DND-41 (cell line): ENCODE measurements around the gene PIK3R4.

Experiments used
- ATAC-seq: fragments of 200-7000 bp; cut with Tn5 transposase; 3 replicates; pipeline ENCODE4 v1.9.1; 2021; ENCODE audit warnings: low read depth; ENCODE audit not compliant: insufficient read depth
- DNase-seq: peaks from one replicate; pipeline ENCODE4 v3.0.0-alpha.2; 2020
- H2AFZ ChIP-seq: 2 replicates; pipeline ENCODE4 v1.6.0; 2012; ENCODE audit warnings: low read depth, low read length
- H3K27ac ChIP-seq: 2 replicates; pipeline ENCODE4 v1.5.1; 2012; ENCODE audit warnings: low read length, inconsistent platforms
- H3K27me3 ChIP-seq: fragments of 200-600 bp; sonication (generic); 2 replicates; pipeline ENCODE4 v1.6.0; 2012; ENCODE audit warnings: low read length, mild to moderate bottlenecking, inconsistent platforms; ENCODE audit not compliant: insufficient read depth, poor library complexity
- H3K36me3 ChIP-seq: 2 replicates; pipeline ENCODE4 v1.5.1; 2012; ENCODE audit warnings: low read length, inconsistent platforms; ENCODE audit not compliant: insufficient read depth
- H3K4me1 ChIP-seq: 2 replicates; pipeline ENCODE4 v1.5.1; 2012; ENCODE audit warnings: mild to moderate bottlenecking, low read length; ENCODE audit not compliant: insufficient read depth
- H3K4me2 ChIP-seq: 2 replicates; pipeline ENCODE4 v1.6.0; 2012; ENCODE audit warnings: mild to moderate bottlenecking, moderate library complexity, low read length, inconsistent platforms; ENCODE audit not compliant: insufficient read depth
- H3K4me3 ChIP-seq, 2 experiments: fragments of 200-600 bp in 1 of 2; shearing (Covaris generic) in 1 of 2; 2 replicates each; pipeline ENCODE4 v1.5.1; 2012 to 2016; ENCODE audit warnings: inconsistent platforms in 2 of 2, low read length in 2 of 2, mild to moderate bottlenecking in 2 of 2, low read depth in 1 of 2, moderate library complexity in 1 of 2
- H3K79me2 ChIP-seq: 2 replicates; pipeline ENCODE4 v1.6.0; 2012; ENCODE audit warnings: low read length, inconsistent platforms; ENCODE audit not compliant: insufficient read depth
- H3K9ac ChIP-seq: 2 replicates; pipeline ENCODE4 v1.6.0; 2012; ENCODE audit warnings: low read depth, mild to moderate bottlenecking, inconsistent platforms, low read length, moderate library complexity
- H3K9me3 ChIP-seq: 2 replicates; pipeline ENCODE4 v1.5.1; 2012; ENCODE audit warnings: low read length, moderate library complexity, mild to moderate bottlenecking, inconsistent platforms; ENCODE audit not compliant: insufficient read depth, severe bottlenecking
- H4K20me1 ChIP-seq: 2 replicates; pipeline ENCODE4 v1.6.0; 2012; ENCODE audit warnings: low read length; ENCODE audit not compliant: insufficient read depth
- EZH2 ChIP-seq: IDR thresholded peaks from 3 replicates; pipeline ENCODE4 v1.6.1; 2012; ENCODE audit warnings: borderline replicate concordance, low read depth, mild to moderate bottlenecking, moderate library complexity, low read length, inconsistent platforms; ENCODE audit not compliant: severe bottlenecking
- TF ChIP-seq, protein P1 (sequence below): IDR thresholded peaks from 2 replicates; pipeline ENCODE4 v1.5.1; 2012; ENCODE audit warnings: borderline replicate concordance, low read length, moderate library complexity, mild to moderate bottlenecking; ENCODE audit not compliant: poor library complexity, severe bottlenecking; ENCODE audit errors: extremely low read depth

The PIK3R4 gene

DNA sequence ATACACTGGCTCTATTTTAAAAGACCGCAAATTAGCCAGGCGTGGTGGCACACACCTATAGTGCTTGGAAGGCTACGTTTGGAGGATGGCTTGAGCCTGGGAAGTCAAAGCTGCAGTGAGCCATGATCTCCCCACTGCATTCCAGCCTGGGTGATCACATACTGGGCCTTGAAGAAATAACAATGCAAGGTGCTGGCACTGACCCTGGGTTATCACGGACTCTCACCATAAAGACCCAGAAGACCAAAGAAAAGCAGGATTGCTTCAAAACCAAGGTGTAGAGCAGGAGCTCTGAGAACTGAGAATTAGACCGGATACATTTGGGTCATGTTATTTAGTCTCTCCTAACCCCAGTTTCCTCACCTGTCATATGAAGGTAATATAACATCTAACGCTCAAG lies 14.8 kb downstream of the PIK3R4 start:
- Histone ChIP-seq H2AFZ (no peak overlapping the region), H3K79me2 (peaks cover 5% of the 10 kb centered on the region), H3K4me1 (no peaks in the 10 kb centered on the region), H3K27ac (no peak overlapping the region), H3K9me3 (no peaks in the 10 kb centered on the region), H3K27me3 (no peaks in the 10 kb centered on the region), H3K36me3 (peaks cover 56% of the 10 kb centered on the region), H4K20me1 (peaks cover 5% of the 10 kb centered on the region), H3K9ac (no peak overlapping the region), H3K4me3 (no peak overlapping the region), H3K4me2 (no peak overlapping the region)
- ATAC-seq, result no peak
- no peak for DNase-seq
- TF ChIP-seq, protein P1, sequence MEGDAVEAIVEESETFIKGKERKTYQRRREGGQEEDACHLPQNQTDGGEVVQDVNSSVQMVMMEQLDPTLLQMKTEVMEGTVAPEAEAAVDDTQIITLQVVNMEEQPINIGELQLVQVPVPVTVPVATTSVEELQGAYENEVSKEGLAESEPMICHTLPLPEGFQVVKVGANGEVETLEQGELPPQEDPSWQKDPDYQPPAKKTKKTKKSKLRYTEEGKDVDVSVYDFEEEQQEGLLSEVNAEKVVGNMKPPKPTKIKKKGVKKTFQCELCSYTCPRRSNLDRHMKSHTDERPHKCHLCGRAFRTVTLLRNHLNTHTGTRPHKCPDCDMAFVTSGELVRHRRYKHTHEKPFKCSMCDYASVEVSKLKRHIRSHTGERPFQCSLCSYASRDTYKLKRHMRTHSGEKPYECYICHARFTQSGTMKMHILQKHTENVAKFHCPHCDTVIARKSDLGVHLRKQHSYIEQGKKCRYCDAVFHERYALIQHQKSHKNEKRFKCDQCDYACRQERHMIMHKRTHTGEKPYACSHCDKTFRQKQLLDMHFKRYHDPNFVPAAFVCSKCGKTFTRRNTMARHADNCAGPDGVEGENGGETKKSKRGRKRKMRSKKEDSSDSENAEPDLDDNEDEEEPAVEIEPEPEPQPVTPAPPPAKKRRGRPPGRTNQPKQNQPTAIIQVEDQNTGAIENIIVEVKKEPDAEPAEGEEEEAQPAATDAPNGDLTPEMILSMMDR, result no peak
- TF ChIP-seq EZH2, result no peak

DNA sequence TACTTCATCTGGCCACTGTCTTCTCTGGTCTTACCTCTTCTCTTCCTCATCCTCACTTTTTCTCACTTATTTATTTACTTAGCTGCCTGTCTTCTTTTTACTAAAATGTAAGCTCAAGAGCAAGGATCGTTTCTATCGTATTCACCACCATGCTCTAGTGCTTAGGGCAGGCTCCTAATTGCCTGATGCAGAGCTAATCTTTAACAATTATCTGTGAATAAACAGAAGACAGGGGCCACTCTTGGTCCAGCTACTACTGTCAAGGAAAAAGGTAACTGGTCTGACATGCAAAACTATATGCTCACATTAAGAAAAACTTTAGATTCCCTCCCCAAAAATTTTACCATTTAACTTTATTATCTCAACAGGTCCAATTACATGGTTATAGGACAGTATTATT lies 17.5 kb downstream of the PIK3R4 start:
- Histone ChIP-seq H2AFZ (no peak overlapping the region), H3K9ac (no peak overlapping the region), H3K9me3 (no peaks in the 10 kb centered on the region), H3K27me3 (no peaks in the 10 kb centered on the region), H3K27ac (no peak overlapping the region), H3K79me2 (peaks cover 2% of the 10 kb centered on the region; the same call in 1 of the 2 replicates), H3K4me3 (no peak overlapping the region), H3K4me1 (no peaks in the 10 kb centered on the region), H3K4me2 (no peak overlapping the region), H4K20me1 (no peaks in the 10 kb centered on the region), H3K36me3 (peaks cover 37% of the 10 kb centered on the region)
- ATAC-seq (no peak), DNase-seq (no peak)
- no peak for TF ChIP-seq EZH2
- TF ChIP-seq, protein P1, result no peak

DNA sequence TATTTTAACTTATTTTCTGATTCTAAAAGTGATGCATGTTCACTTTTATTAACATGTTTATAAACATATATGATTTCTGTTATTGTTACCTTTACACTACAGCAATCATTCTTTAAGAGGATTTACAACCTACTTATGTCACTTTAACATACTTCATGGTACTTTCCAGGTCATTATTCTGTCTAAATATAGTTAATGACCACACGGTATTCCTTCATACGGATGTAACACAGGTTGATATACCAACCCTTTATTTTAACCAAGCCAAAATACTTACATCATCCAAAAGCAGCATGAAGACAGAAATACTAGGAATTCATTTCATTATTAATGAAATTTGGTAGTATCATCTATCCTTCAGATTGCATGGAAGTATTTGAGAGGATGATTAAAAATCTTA lies 18.6 kb downstream of the PIK3R4 start:
- H3K36me3 ChIP-seq, result peaks cover 32% of the 10 kb centered on the region
- no peak overlapping the region for H3K27ac ChIP-seq
- H3K79me2 ChIP-seq, result no peaks in the 10 kb centered on the region; the same call in 1 of the 2 replicates
- H4K20me1 ChIP-seq, result no peaks in the 10 kb centered on the region
- TF ChIP-seq, protein P1, result no peak
- TF ChIP-seq EZH2, result no peak
- no peak for DNase-seq
- H3K4me3 ChIP-seq, result no peak overlapping the region
- no peaks in the 10 kb centered on the region for H3K27me3 ChIP-seq
- no peaks in the 10 kb centered on the region for H3K9me3 ChIP-seq
- H3K4me1 ChIP-seq, result no peaks in the 10 kb centered on the region
- H3K9ac ChIP-seq, result no peak overlapping the region
- H2AFZ ChIP-seq, result no peak overlapping the region
- ATAC-seq, result no peak
- H3K4me2 ChIP-seq, result no peak overlapping the region

DNA sequence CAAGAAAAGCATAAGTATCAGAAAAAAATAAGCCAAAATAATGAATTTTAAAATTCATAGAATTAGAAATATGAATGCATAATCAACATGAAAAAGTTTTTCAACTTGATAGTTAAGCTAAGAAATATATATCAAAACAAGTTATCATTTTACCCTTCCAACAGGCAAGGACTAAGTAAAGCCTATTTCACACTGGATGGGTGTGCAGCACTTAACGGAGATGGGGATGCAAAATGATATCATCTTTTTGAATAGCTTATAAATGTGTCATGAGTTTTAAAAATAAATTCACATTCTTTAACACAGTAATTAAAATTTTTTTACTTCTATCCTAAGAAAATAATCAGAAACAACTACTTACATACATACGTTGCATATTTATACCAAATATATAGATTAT lies 20.9 kb downstream of the PIK3R4 start:
- no peaks in the 10 kb centered on the region for H3K27me3 ChIP-seq
- H4K20me1 ChIP-seq, result no peaks in the 10 kb centered on the region
- no peaks in the 10 kb centered on the region for H3K4me1 ChIP-seq
- H3K9me3 ChIP-seq, result no peaks in the 10 kb centered on the region
- H3K4me2 ChIP-seq, result no peak overlapping the region
- H3K27ac ChIP-seq, result no peak overlapping the region
- H3K4me3 ChIP-seq, result no peak overlapping the region
- no peak for ATAC-seq
- no peaks in the 10 kb centered on the region for H3K79me2 ChIP-seq
- peaks cover 38% of the 10 kb centered on the region for H3K36me3 ChIP-seq
- no peak overlapping the region for H2AFZ ChIP-seq
- no peak overlapping the region for H3K9ac ChIP-seq
- TF ChIP-seq, protein P1, result no peak
- no peak for TF ChIP-seq EZH2
- DNase-seq, result no peak
